Activated naive CD8-positive, alpha-beta T cell treated with anti-CD3 and anti-CD28 coated beads, Interleukin-2, amount 10 ng/mL, durations not matched to agents 7 days and 5 days (primary cell): ENCODE measurements around the gene ADGRD1. TPM values are rescaled to one million over a fixed set of nuclear protein-coding genes. Genes with fewer than 3 reads are reported as not detected.
"Not testable (repeated sequence)": the region's sequence is repeated elsewhere in the genome, so short reads cannot be mapped to it uniquely, and the experiment has no call there.

Experiments
- ATAC-seq: fragments of 150-1000 bp; cut with Tn5 transposase; one replicate; pipeline ENCODE4 v1.10.0; 2021; ENCODE audit warnings: low read depth, moderate library complexity
- POLR2A ChIA-PET: fragments of 350-600 bp; sonication (Branson Sonifier 250); formaldehyde crosslinking; loops from one replicate; lab custom pipeline; 2021; ENCODE audit warnings: antibody characterized with exemption; lab: Charles Lee
- DNase-seq: peaks from one replicate; pipeline ENCODE4 v3.0.0; 2021
- H3K27ac Mint-ChIP-seq: one replicate; pipeline ENCODE4 v1.8.0; 2022; ENCODE audit warnings: mild to moderate bottlenecking, mixed read lengths
- H3K27me3 Mint-ChIP-seq: one replicate; pipeline ENCODE4 v1.8.0; 2022; ENCODE audit warnings: mild to moderate bottlenecking, moderate library complexity, mixed read lengths
- H3K36me3 Mint-ChIP-seq: one replicate; pipeline ENCODE4 v1.8.0; 2021; ENCODE audit warnings: mild to moderate bottlenecking, mixed read lengths
- H3K4me1 Mint-ChIP-seq: one replicate; pipeline ENCODE4 v1.8.0; 2021; ENCODE audit warnings: mixed read lengths
- H3K4me3 Mint-ChIP-seq: one replicate; pipeline ENCODE4 v1.8.0; 2022; ENCODE audit warnings: mild to moderate bottlenecking, moderate library complexity, mixed read lengths
- H3K9me3 Mint-ChIP-seq: one replicate; pipeline ENCODE4 v1.8.0; 2021; ENCODE audit warnings: mixed read lengths
- total RNA-seq, 2 experiments: library from RNA; stranded (reverse); gene quantifications; one replicate each; pipeline ENCODE4 v1.2.3, GENCODE V29; 2021

The ADGRD1 gene
- total RNA-seq, 2 experiments from 2014 or later, result not detected

GRCh38 chr12:131070668-131071067 lies 117.0 kb downstream of the ADGRD1 start:
- H3K4me1 Mint-ChIP-seq, POLR2A ChIA-PET, DNase-seq, H3K9me3 Mint-ChIP-seq, ATAC-seq, H3K36me3 Mint-ChIP-seq, H3K4me3 Mint-ChIP-seq, H3K27ac Mint-ChIP-seq, H3K27me3 Mint-ChIP-seq: not testable (repeated sequence)

GRCh38 chr12:131071234-131071820 lies 117.6 kb downstream of the ADGRD1 start:
- H3K36me3 Mint-ChIP-seq, H3K27me3 Mint-ChIP-seq, H3K4me3 Mint-ChIP-seq, H3K9me3 Mint-ChIP-seq, H3K27ac Mint-ChIP-seq, POLR2A ChIA-PET, H3K4me1 Mint-ChIP-seq, ATAC-seq: not testable (repeated sequence)
- DNase-seq, result peak; percentile 22

- H3K4me1 Mint-ChIP-seq, H3K9me3 Mint-ChIP-seq, POLR2A ChIA-PET, H3K4me3 Mint-ChIP-seq, ATAC-seq, H3K27me3 Mint-ChIP-seq, H3K36me3 Mint-ChIP-seq, H3K27ac Mint-ChIP-seq: not testable (repeated sequence)
- peak; percentile 20 for DNase-seq
Observed at GRCh38 chr12:131071950-131072349, 118.2 kb downstream of the ADGRD1 start.

- H3K27me3 Mint-ChIP-seq, result no peaks in the 10 kb centered on the region
- no peak overlapping the region for H3K4me3 Mint-ChIP-seq
Observed at GRCh38 chr12:131072451-131073230, 118.9 kb downstream of the ADGRD1 start.

GRCh38 chr12:131074221-131075083 lies 120.7 kb downstream of the ADGRD1 start:
- H3K27me3 Mint-ChIP-seq, result peaks cover 12% of the 10 kb centered on the region
- H3K4me3 Mint-ChIP-seq, result no peak overlapping the region
- POLR2A ChIA-PET, result no interaction called here
- no peaks in the 10 kb centered on the region for H3K4me1 Mint-ChIP-seq
- H3K27ac Mint-ChIP-seq, result no peak overlapping the region
- H3K36me3 Mint-ChIP-seq, result no peaks in the 10 kb centered on the region
- H3K9me3 Mint-ChIP-seq, result peaks cover 1% of the 10 kb centered on the region
- ATAC-seq (no peak), DNase-seq (no peak)

More at GRCh38 chr12:131072451-131073230, 118.9 kb downstream of the ADGRD1 start:
- Mint-ChIP-seq H3K36me3 (no peaks in the 10 kb centered on the region), H3K27ac (no peak overlapping the region), H3K9me3 (peaks cover 1% of the 10 kb centered on the region), H3K4me1 (no peaks in the 10 kb centered on the region)
- POLR2A ChIA-PET, result no interaction called here
- ATAC-seq (no peak), DNase-seq (peak; percentile 19)

- Mint-ChIP-seq H3K27me3 (peaks cover 15% of the 10 kb centered on the region), H3K4me3 (no peak overlapping the region), H3K27ac (no peak overlapping the region), H3K36me3 (no peaks in the 10 kb centered on the region), H3K9me3 (peaks cover 1% of the 10 kb centered on the region), H3K4me1 (no peaks in the 10 kb centered on the region)
- no peak for DNase-seq
- no peak for ATAC-seq
- POLR2A ChIA-PET, result no interaction called here
Observed at GRCh38 chr12:131075194-131075593, 121.5 kb downstream of the ADGRD1 start.

- no peak for DNase-seq
Observed at GRCh38 chr12:131075611-131076010, 121.9 kb downstream of the ADGRD1 start.

GRCh38 chr12:131076296-131076695 lies 122.6 kb downstream of the ADGRD1 start:
- H3K9me3 Mint-ChIP-seq, result no peaks in the 10 kb centered on the region
- H3K27ac Mint-ChIP-seq, result no peak overlapping the region
- no peak for DNase-seq
- H3K4me3 Mint-ChIP-seq, result no peak overlapping the region
- ATAC-seq, result no peak
- H3K4me1 Mint-ChIP-seq, result no peaks in the 10 kb centered on the region
- peaks cover 15% of the 10 kb centered on the region for H3K27me3 Mint-ChIP-seq
- POLR2A ChIA-PET, result no interaction called here
- no peaks in the 10 kb centered on the region for H3K36me3 Mint-ChIP-seq

More at GRCh38 chr12:131075611-131076010, 121.9 kb downstream of the ADGRD1 start:
- POLR2A ChIA-PET, result no interaction called here
- Mint-ChIP-seq H3K27ac (no peak overlapping the region), H3K4me1 (no peaks in the 10 kb centered on the region), H3K36me3 (no peaks in the 10 kb centered on the region), H3K4me3 (no peak overlapping the region), H3K27me3 (peaks cover 15% of the 10 kb centered on the region), H3K9me3 (peaks cover 1% of the 10 kb centered on the region)
- ATAC-seq, result no peak

GRCh38 chr12:131076791-131077747 lies 123.4 kb downstream of the ADGRD1 start:
- H3K9me3 Mint-ChIP-seq, result no peaks in the 10 kb centered on the region
- peaks cover 16% of the 10 kb centered on the region for H3K27me3 Mint-ChIP-seq
- no peak overlapping the region for H3K4me3 Mint-ChIP-seq
- H3K27ac Mint-ChIP-seq, result no peak overlapping the region
- POLR2A ChIA-PET, result no interaction called here
- ATAC-seq, result no peak
- no peaks in the 10 kb centered on the region for H3K4me1 Mint-ChIP-seq
- no peak for DNase-seq
- no peaks in the 10 kb centered on the region for H3K36me3 Mint-ChIP-seq

- ATAC-seq (no peak), DNase-seq (no peak)
- POLR2A ChIA-PET, result no interaction called here
- no peak overlapping the region for H3K27ac Mint-ChIP-seq
- no peaks in the 10 kb centered on the region for H3K4me1 Mint-ChIP-seq
- H3K36me3 Mint-ChIP-seq, result no peaks in the 10 kb centered on the region
- H3K9me3 Mint-ChIP-seq, result no peaks in the 10 kb centered on the region
- H3K27me3 Mint-ChIP-seq, result peaks cover 20% of the 10 kb centered on the region
- no peak overlapping the region for H3K4me3 Mint-ChIP-seq
Observed at GRCh38 chr12:131077931-131078391, 124.3 kb downstream of the ADGRD1 start.

GRCh38 chr12:131082290-131083194 lies 128.8 kb downstream of the ADGRD1 start:
- Mint-ChIP-seq H3K27ac (no peak overlapping the region), H3K4me1 (no peaks in the 10 kb centered on the region), H3K36me3 (no peaks in the 10 kb centered on the region), H3K9me3 (no peaks in the 10 kb centered on the region), H3K4me3 (no peak overlapping the region), H3K27me3 (peaks cover 20% of the 10 kb centered on the region)
- POLR2A ChIA-PET, result no interaction called here
- no peak for DNase-seq
- no peak for ATAC-seq
